Measurements from ENCODE around the gene FAM72B.
"Not testable (repeated sequence)": the region's sequence is repeated elsewhere in the genome, so short reads cannot be mapped to it uniquely, and the experiment has no call there.

FAM72B gene

GRCh38 chr1:121185140-121185708, 1.1 kb upstream of the FAM72B start:
- H4K8ac ChIP-seq (ENCODE audit: low read depth, low read length); H2AK5ac ChIP-seq (ENCODE audit: low read length); H3K36me3 ChIP-seq (ENCODE audit: control insufficient read depth in 1 of 2, insufficient read depth in 2 of 2, low read length in 2 of 2); H3K9me3 ChIP-seq (ENCODE audit: insufficient read depth, low read depth, low read length); H2BK120ac ChIP-seq (ENCODE audit: insufficient read depth, low read length, poor library complexity); H3K23ac ChIP-seq (ENCODE audit: low read length); H3K4me1 ChIP-seq (ENCODE audit: control insufficient read depth in 1 of 2, insufficient read depth in 2 of 2, low read length in 2 of 2); DNase-seq; H3K4me3 ChIP-seq (ENCODE audit: low read depth, low read length); H3K27ac ChIP-seq (ENCODE audit: low read depth, low read length); H4K12ac ChIP-seq (ENCODE audit: low read depth, low read length); H2AFZ ChIP-seq (ENCODE audit: insufficient read depth, low read length, poor library complexity); H3K27me3 ChIP-seq (ENCODE audit: insufficient read depth, low read length); H3K79me2 ChIP-seq (ENCODE audit: control insufficient read depth, insufficient read depth, low read length, poor library complexity); H3K14ac ChIP-seq (ENCODE audit: low read length); H3K4me2 ChIP-seq (ENCODE audit: low read length); H2BK5ac ChIP-seq (ENCODE audit: low read depth, low read length, poor library complexity); H3K18ac ChIP-seq (ENCODE audit: low read length); H4K91ac ChIP-seq (ENCODE audit: low read depth, low read length); H3K9ac ChIP-seq (ENCODE audit: low read length); H3K79me1 ChIP-seq (ENCODE audit: low read length); H3K4ac ChIP-seq (ENCODE audit: low read depth, low read length); H2BK12ac ChIP-seq (ENCODE audit: low read length): not testable (repeated sequence)
- WGBS (ENCODE audit: extremely low coverage, insufficient coverage, insufficient read length): no CpG with 5 or more reads among the region's 48 CpGs

- not testable (repeated sequence) for H3K14ac ChIP-seq (ENCODE audit: low read length); H3K23ac ChIP-seq (ENCODE audit: low read length); H3K79me2 ChIP-seq (ENCODE audit: control insufficient read depth, insufficient read depth, low read length, poor library complexity); H2AK5ac ChIP-seq (ENCODE audit: low read length); H2BK5ac ChIP-seq (ENCODE audit: low read depth, low read length, poor library complexity); H4K91ac ChIP-seq (ENCODE audit: low read depth, low read length); H2AFZ ChIP-seq (ENCODE audit: insufficient read depth, low read length, poor library complexity); H4K8ac ChIP-seq (ENCODE audit: low read depth, low read length); H2BK120ac ChIP-seq (ENCODE audit: insufficient read depth, low read length, poor library complexity); H3K9ac ChIP-seq (ENCODE audit: low read length); H3K4me1 ChIP-seq (ENCODE audit: control insufficient read depth in 1 of 2, insufficient read depth in 2 of 2, low read length in 2 of 2); DNase-seq; H3K79me1 ChIP-seq (ENCODE audit: low read length); H3K9me3 ChIP-seq (ENCODE audit: insufficient read depth, low read depth, low read length); H3K27me3 ChIP-seq (ENCODE audit: insufficient read depth, low read length); H4K12ac ChIP-seq (ENCODE audit: low read depth, low read length); H3K36me3 ChIP-seq (ENCODE audit: control insufficient read depth in 1 of 2, insufficient read depth in 2 of 2, low read length in 2 of 2); H3K4ac ChIP-seq (ENCODE audit: low read depth, low read length); H3K18ac ChIP-seq (ENCODE audit: low read length); H3K27ac ChIP-seq (ENCODE audit: low read depth, low read length); H2BK12ac ChIP-seq (ENCODE audit: low read length)
- Histone ChIP-seq H3K4me2 (ENCODE audit: low read length) (peak overlapping the region; percentile 61), H3K4me3 (ENCODE audit: low read depth, low read length) (peak overlapping the region; percentile 62)
- no CpG with 5 or more reads among the region's 31 CpGs for WGBS (ENCODE audit: extremely low coverage, insufficient coverage, insufficient read length)
These were observed 273 bp downstream of the FAM72B start for GRCh38 chr1:121183867-121184266.

GRCh38 chr1:121178197-121178596, 5.9 kb downstream of the FAM72B start:
- H3K9ac ChIP-seq (ENCODE audit: low read length); H3K27ac ChIP-seq (ENCODE audit: low read depth, low read length); H3K4me3 ChIP-seq (ENCODE audit: low read depth, low read length); H2BK120ac ChIP-seq (ENCODE audit: insufficient read depth, low read length, poor library complexity); H2AFZ ChIP-seq (ENCODE audit: insufficient read depth, low read length, poor library complexity); H3K18ac ChIP-seq (ENCODE audit: low read length); H3K79me2 ChIP-seq (ENCODE audit: control insufficient read depth, insufficient read depth, low read length, poor library complexity); H3K27me3 ChIP-seq (ENCODE audit: insufficient read depth, low read length); H2AK5ac ChIP-seq (ENCODE audit: low read length); H2BK5ac ChIP-seq (ENCODE audit: low read depth, low read length, poor library complexity); H4K8ac ChIP-seq (ENCODE audit: low read depth, low read length); H3K4me1 ChIP-seq (ENCODE audit: control insufficient read depth in 1 of 2, insufficient read depth in 2 of 2, low read length in 2 of 2); H4K91ac ChIP-seq (ENCODE audit: low read depth, low read length); H3K79me1 ChIP-seq (ENCODE audit: low read length); H3K9me3 ChIP-seq (ENCODE audit: insufficient read depth, low read depth, low read length); H3K4ac ChIP-seq (ENCODE audit: low read depth, low read length); H2BK12ac ChIP-seq (ENCODE audit: low read length); H3K14ac ChIP-seq (ENCODE audit: low read length); H4K12ac ChIP-seq (ENCODE audit: low read depth, low read length); DNase-seq; H3K4me2 ChIP-seq (ENCODE audit: low read length); H3K23ac ChIP-seq (ENCODE audit: low read length); H3K36me3 ChIP-seq (ENCODE audit: control insufficient read depth in 1 of 2, insufficient read depth in 2 of 2, low read length in 2 of 2): not testable (repeated sequence)

- H3K79me2 ChIP-seq (ENCODE audit: control insufficient read depth, insufficient read depth, low read length, poor library complexity); H2BK12ac ChIP-seq (ENCODE audit: low read length); H3K18ac ChIP-seq (ENCODE audit: low read length); H4K91ac ChIP-seq (ENCODE audit: low read depth, low read length); H3K4me2 ChIP-seq (ENCODE audit: low read length); H4K8ac ChIP-seq (ENCODE audit: low read depth, low read length); H3K36me3 ChIP-seq (ENCODE audit: control insufficient read depth in 1 of 2, insufficient read depth in 2 of 2, low read length in 2 of 2); H3K79me1 ChIP-seq (ENCODE audit: low read length); H3K4me1 ChIP-seq (ENCODE audit: control insufficient read depth in 1 of 2, insufficient read depth in 2 of 2, low read length in 2 of 2); H3K27me3 ChIP-seq (ENCODE audit: insufficient read depth, low read length); H4K12ac ChIP-seq (ENCODE audit: low read depth, low read length); H3K9me3 ChIP-seq (ENCODE audit: insufficient read depth, low read depth, low read length); H2BK5ac ChIP-seq (ENCODE audit: low read depth, low read length, poor library complexity); H2AFZ ChIP-seq (ENCODE audit: insufficient read depth, low read length, poor library complexity); H2BK120ac ChIP-seq (ENCODE audit: insufficient read depth, low read length, poor library complexity); DNase-seq; H3K9ac ChIP-seq (ENCODE audit: low read length); H3K27ac ChIP-seq (ENCODE audit: low read depth, low read length); H3K4me3 ChIP-seq (ENCODE audit: low read depth, low read length); H3K14ac ChIP-seq (ENCODE audit: low read length); H3K23ac ChIP-seq (ENCODE audit: low read length); H3K4ac ChIP-seq (ENCODE audit: low read depth, low read length); H2AK5ac ChIP-seq (ENCODE audit: low read length): not testable (repeated sequence)
- no CpG with 5 or more reads among the region's 2 CpGs for WGBS (ENCODE audit: extremely low coverage, insufficient coverage, insufficient read length)
These were observed 7.5 kb downstream of the FAM72B start for GRCh38 chr1:121176649-121177048.
